ENCODE measurements around the gene CHN1. TPM values are rescaled to one million over a fixed set of nuclear protein-coding genes. Genes with fewer than 3 reads are reported as not detected.

Gene CHN1
- total and polyA plus RNA-seq, 2 donors, result 3.1 to 5.0 TPM

- 96% methylated on average over 1 of the region's 1 CpG for WGBS
- no peaks in the 10 kb centered on the region for H3K4me1 ChIP-seq (ENCODE audit: control insufficient read depth in 2 of 2, insufficient read depth in 2 of 2, low read length in 2 of 2)
- H3K27ac ChIP-seq (ENCODE audit: low read depth in 1 of 2, low read length in 1 of 2), result no peak overlapping the region
- H3K27me3 ChIP-seq (ENCODE audit: control insufficient read depth in 2 of 2, insufficient read depth in 1 of 2, low read length in 1 of 2), result no peaks in the 10 kb centered on the region
- no peaks in the 10 kb centered on the region for H3K36me3 ChIP-seq (ENCODE audit: control insufficient read depth in 2 of 2, insufficient read depth in 2 of 2, low read length in 1 of 2)
- no peaks in the 10 kb centered on the region for H3K9me3 ChIP-seq (ENCODE audit: control insufficient read depth in 2 of 2, insufficient read depth in 1 of 2, low read length in 1 of 2)
- no peak overlapping the region for H3K4me3 ChIP-seq (ENCODE audit: low read length in 2 of 2)
- no peak for DNase-seq (ENCODE audit: low read depth in 6 of 9, low spot score in 9 of 9)
Measured at GRCh38 chr2:174859563-174860169, 145.5 kb downstream of the CHN1 start.

DNA sequence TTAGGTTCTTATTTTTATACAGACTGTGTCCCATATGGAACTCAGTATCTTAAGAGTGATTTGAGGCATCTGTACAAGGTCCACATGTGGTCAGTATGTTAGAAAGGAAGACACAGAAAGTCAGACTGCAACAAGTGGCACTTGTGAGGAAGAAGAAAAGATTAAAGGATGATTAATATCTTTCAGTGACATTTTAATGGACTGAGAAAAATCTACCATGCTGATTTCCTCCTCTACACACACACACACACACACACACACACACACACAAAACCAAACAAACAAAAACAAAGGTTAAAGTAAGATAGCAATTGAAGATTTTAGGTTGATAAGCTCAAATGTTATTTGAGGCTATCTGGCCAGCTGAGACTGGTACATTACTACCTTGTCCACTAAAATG lies 146.4 kb downstream of the CHN1 start:
- no peak overlapping the region for H3K27ac ChIP-seq (ENCODE audit: low read depth in 1 of 2, low read length in 1 of 2)
- no peaks in the 10 kb centered on the region for H3K9me3 ChIP-seq (ENCODE audit: control insufficient read depth in 2 of 2, insufficient read depth in 1 of 2, low read length in 1 of 2)
- DNase-seq (ENCODE audit: low read depth in 6 of 9, low spot score in 9 of 9), result no peak
- no peaks in the 10 kb centered on the region for H3K27me3 ChIP-seq (ENCODE audit: control insufficient read depth in 2 of 2, insufficient read depth in 1 of 2, low read length in 1 of 2)
- H3K36me3 ChIP-seq (ENCODE audit: control insufficient read depth in 2 of 2, insufficient read depth in 2 of 2, low read length in 1 of 2), result no peaks in the 10 kb centered on the region
- H3K4me3 ChIP-seq (ENCODE audit: low read length in 2 of 2), result no peak overlapping the region
- no peaks in the 10 kb centered on the region for H3K4me1 ChIP-seq (ENCODE audit: control insufficient read depth in 2 of 2, insufficient read depth in 2 of 2, low read length in 2 of 2)

- Histone ChIP-seq H3K9me3 (ENCODE audit: control insufficient read depth in 2 of 2, insufficient read depth in 1 of 2, low read length in 1 of 2) (no peaks in the 10 kb centered on the region), H3K27ac (ENCODE audit: low read depth in 1 of 2, low read length in 1 of 2) (no peak overlapping the region), H3K4me3 (ENCODE audit: low read length in 2 of 2) (no peak overlapping the region), H3K4me1 (ENCODE audit: control insufficient read depth in 2 of 2, insufficient read depth in 2 of 2, low read length in 2 of 2) (no peaks in the 10 kb centered on the region), H3K27me3 (ENCODE audit: control insufficient read depth in 2 of 2, insufficient read depth in 1 of 2, low read length in 1 of 2) (no peaks in the 10 kb centered on the region), H3K36me3 (ENCODE audit: control insufficient read depth in 2 of 2, insufficient read depth in 2 of 2, low read length in 1 of 2) (no peaks in the 10 kb centered on the region)
- DNase-seq (ENCODE audit: low read depth in 6 of 9, low spot score in 9 of 9), result no peak
- 96% methylated on average over 3 of the region's 3 CpGs for WGBS
Measured at GRCh38 chr2:174856447-174856846, 148.7 kb downstream of the CHN1 start.

- no peaks in the 10 kb centered on the region for H3K36me3 ChIP-seq (ENCODE audit: control insufficient read depth in 2 of 2, insufficient read depth in 2 of 2, low read length in 1 of 2)
- H3K4me3 ChIP-seq (ENCODE audit: low read length in 2 of 2), result no peak overlapping the region
- no peak overlapping the region for H3K27ac ChIP-seq (ENCODE audit: low read depth in 1 of 2, low read length in 1 of 2)
- H3K4me1 ChIP-seq (ENCODE audit: control insufficient read depth in 2 of 2, insufficient read depth in 2 of 2, low read length in 2 of 2), result no peaks in the 10 kb centered on the region
- H3K27me3 ChIP-seq (ENCODE audit: control insufficient read depth in 2 of 2, insufficient read depth in 1 of 2, low read length in 1 of 2), result no peaks in the 10 kb centered on the region
- DNase-seq (ENCODE audit: low read depth in 6 of 9, low spot score in 9 of 9), result peak in 8 of 9 donors; percentile 1 to 55 (median 17)
- 56% methylated on average over 8 of the region's 8 CpGs for whole genome bisulfite sequencing
- no peaks in the 10 kb centered on the region for H3K9me3 ChIP-seq (ENCODE audit: control insufficient read depth in 2 of 2, insufficient read depth in 1 of 2, low read length in 1 of 2)
Measured at GRCh38 chr2:174846941-174847938, 157.9 kb downstream of the CHN1 start.

- H3K36me3 ChIP-seq (ENCODE audit: control insufficient read depth in 2 of 2, insufficient read depth in 2 of 2, low read length in 1 of 2), result no peaks in the 10 kb centered on the region
- no peaks in the 10 kb centered on the region for H3K9me3 ChIP-seq (ENCODE audit: control insufficient read depth in 2 of 2, insufficient read depth in 1 of 2, low read length in 1 of 2)
- H3K27ac ChIP-seq (ENCODE audit: low read depth in 1 of 2, low read length in 1 of 2), result no peak overlapping the region
- no peak for DNase-seq (ENCODE audit: low read depth in 6 of 9, low spot score in 9 of 9)
- no peaks in the 10 kb centered on the region for H3K27me3 ChIP-seq (ENCODE audit: control insufficient read depth in 2 of 2, insufficient read depth in 1 of 2, low read length in 1 of 2)
- 97% methylated on average over 1 of the region's 1 CpG for WGBS
- H3K4me1 ChIP-seq (ENCODE audit: control insufficient read depth in 2 of 2, insufficient read depth in 2 of 2, low read length in 2 of 2), result no peaks in the 10 kb centered on the region
- H3K4me3 ChIP-seq (ENCODE audit: low read length in 2 of 2), result no peak overlapping the region
Measured at GRCh38 chr2:174846218-174846617, 159.0 kb downstream of the CHN1 start.

DNA sequence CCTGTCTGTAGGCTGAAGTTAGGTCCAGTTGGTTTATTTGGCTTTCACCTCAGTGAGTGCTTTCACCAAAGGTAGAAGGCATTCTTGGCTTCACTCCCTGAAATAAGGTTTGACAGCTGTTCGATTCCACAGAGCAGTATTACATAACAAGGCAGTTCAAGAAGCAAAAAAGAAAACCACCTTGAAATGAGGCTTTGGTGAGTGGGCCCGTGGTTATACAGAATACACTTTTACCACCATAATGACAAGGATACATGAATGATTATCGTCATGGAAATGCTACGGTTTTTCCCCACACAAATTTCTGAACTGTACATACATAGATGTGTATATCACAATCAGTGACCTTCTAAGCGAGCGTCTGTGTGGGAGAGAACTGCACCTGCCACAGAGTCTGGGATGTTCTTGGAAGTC lies 160.9 kb downstream of the CHN1 start:
- WGBS, result 88% methylated on average over 6 of the region's 6 CpGs
- no peaks in the 10 kb centered on the region for H3K9me3 ChIP-seq (ENCODE audit: control insufficient read depth in 2 of 2, insufficient read depth in 1 of 2, low read length in 1 of 2)
- no peak overlapping the region for H3K4me3 ChIP-seq (ENCODE audit: low read length in 2 of 2)
- no peak overlapping the region for H3K27ac ChIP-seq (ENCODE audit: low read depth in 1 of 2, low read length in 1 of 2)
- no peaks in the 10 kb centered on the region for H3K36me3 ChIP-seq (ENCODE audit: control insufficient read depth in 2 of 2, insufficient read depth in 2 of 2, low read length in 1 of 2)
- H3K27me3 ChIP-seq (ENCODE audit: control insufficient read depth in 2 of 2, insufficient read depth in 1 of 2, low read length in 1 of 2), result no peaks in the 10 kb centered on the region
- no peak for DNase-seq (ENCODE audit: low read depth in 6 of 9, low spot score in 9 of 9)
- no peaks in the 10 kb centered on the region for H3K4me1 ChIP-seq (ENCODE audit: control insufficient read depth in 2 of 2, insufficient read depth in 2 of 2, low read length in 2 of 2)

- H3K4me1 ChIP-seq (ENCODE audit: control insufficient read depth in 2 of 2, insufficient read depth in 2 of 2, low read length in 2 of 2), result no peaks in the 10 kb centered on the region
- H3K27ac ChIP-seq (ENCODE audit: low read depth in 1 of 2, low read length in 1 of 2), result no peak overlapping the region
- H3K27me3 ChIP-seq (ENCODE audit: control insufficient read depth in 2 of 2, insufficient read depth in 1 of 2, low read length in 1 of 2), result no peaks in the 10 kb centered on the region
- no peaks in the 10 kb centered on the region for H3K9me3 ChIP-seq (ENCODE audit: control insufficient read depth in 2 of 2, insufficient read depth in 1 of 2, low read length in 1 of 2)
- H3K36me3 ChIP-seq (ENCODE audit: control insufficient read depth in 2 of 2, insufficient read depth in 2 of 2, low read length in 1 of 2), result no peaks in the 10 kb centered on the region
- no peak overlapping the region for H3K4me3 ChIP-seq (ENCODE audit: low read length in 2 of 2)
- no peak for DNase-seq (ENCODE audit: low read depth in 6 of 9, low spot score in 9 of 9)
- WGBS, result 99% methylated on average over 4 of the region's 4 CpGs
Measured at GRCh38 chr2:174842496-174842895, 162.7 kb downstream of the CHN1 start.

GRCh38 chr2:174841936-174842335 lies 163.2 kb downstream of the CHN1 start:
- no peak for DNase-seq (ENCODE audit: low read depth in 6 of 9, low spot score in 9 of 9)
- Histone ChIP-seq H3K4me3 (ENCODE audit: low read length in 2 of 2) (no peak overlapping the region), H3K36me3 (ENCODE audit: control insufficient read depth in 2 of 2, insufficient read depth in 2 of 2, low read length in 1 of 2) (no peaks in the 10 kb centered on the region), H3K4me1 (ENCODE audit: control insufficient read depth in 2 of 2, insufficient read depth in 2 of 2, low read length in 2 of 2) (no peaks in the 10 kb centered on the region), H3K9me3 (ENCODE audit: control insufficient read depth in 2 of 2, insufficient read depth in 1 of 2, low read length in 1 of 2) (no peaks in the 10 kb centered on the region), H3K27me3 (ENCODE audit: control insufficient read depth in 2 of 2, insufficient read depth in 1 of 2, low read length in 1 of 2) (no peaks in the 10 kb centered on the region), H3K27ac (ENCODE audit: low read depth in 1 of 2, low read length in 1 of 2) (no peak overlapping the region)
- 97% methylated on average over 3 of the region's 3 CpGs for WGBS

GRCh38 chr2:174841350-174841749 lies 163.8 kb downstream of the CHN1 start:
- DNase-seq (ENCODE audit: low read depth in 6 of 9, low spot score in 9 of 9), result no peak
- no peak overlapping the region for H3K4me3 ChIP-seq (ENCODE audit: low read length in 2 of 2)
- 94% methylated on average over 2 of the region's 2 CpGs for WGBS
- H3K27ac ChIP-seq (ENCODE audit: low read depth in 1 of 2, low read length in 1 of 2), result no peak overlapping the region
- H3K36me3 ChIP-seq (ENCODE audit: control insufficient read depth in 2 of 2, insufficient read depth in 2 of 2, low read length in 1 of 2), result no peaks in the 10 kb centered on the region
- H3K27me3 ChIP-seq (ENCODE audit: control insufficient read depth in 2 of 2, insufficient read depth in 1 of 2, low read length in 1 of 2), result no peaks in the 10 kb centered on the region
- no peaks in the 10 kb centered on the region for H3K4me1 ChIP-seq (ENCODE audit: control insufficient read depth in 2 of 2, insufficient read depth in 2 of 2, low read length in 2 of 2)
- no peaks in the 10 kb centered on the region for H3K9me3 ChIP-seq (ENCODE audit: control insufficient read depth in 2 of 2, insufficient read depth in 1 of 2, low read length in 1 of 2)

Measured in thymus (tissue), 11 donors.